WTC11 (cell line): ENCODE results near the gene FEM1B. TPM values are rescaled to one million over a fixed set of nuclear protein-coding genes. Genes with fewer than 3 reads are reported as not detected.

Source experiments
- ATAC-seq: fragments of 200-7000 bp; cut with Tn5 transposase; 2 replicates; pipeline ENCODE4 v1.10.0; 2021; ENCODE audit warnings: mild to moderate bottlenecking, moderate library complexity
- CTCF ChIA-PET: fragments of 300-600 bp; sonication (Branson Sonifier 250); formaldehyde crosslinking; loops from one replicate; lab custom pipeline; 2021; ENCODE audit warnings: antibody characterized with exemption; lab: Charles Lee
- POLR2A ChIA-PET: fragments of 350-600 bp; sonication (Branson Sonifier 250); formaldehyde crosslinking; loops from one replicate; lab custom pipeline; 2021; ENCODE audit warnings: antibody characterized with exemption; lab: Charles Lee
- DNase-seq: peaks from one replicate; pipeline ENCODE4 v3.0.0; 2021; ENCODE audit warnings: low spot score
- H3K27ac Mint-ChIP-seq: 2 replicates; pipeline ENCODE4 v1.8.0; 2021; ENCODE audit warnings: mixed read lengths
- H3K27me3 Mint-ChIP-seq: 2 replicates; pipeline ENCODE4 v1.8.0; 2021; ENCODE audit warnings: low read depth, mild to moderate bottlenecking, moderate library complexity, mixed read lengths
- H3K36me3 Mint-ChIP-seq: 2 replicates; pipeline ENCODE4 v1.8.0; 2021; ENCODE audit warnings: mixed read lengths
- H3K4me1 Mint-ChIP-seq: 2 replicates; pipeline ENCODE4 v1.8.0; 2022; ENCODE audit warnings: mixed read lengths
- H3K4me3 Mint-ChIP-seq: 2 replicates; pipeline ENCODE4 v1.8.0; 2021; ENCODE audit warnings: mild to moderate bottlenecking, moderate library complexity, mixed read lengths
- H3K9me3 Mint-ChIP-seq: 2 replicates; pipeline ENCODE4 v1.8.0; 2021; ENCODE audit warnings: mixed read lengths
- EMX1 ChIP-seq: fragments of 250-450 bp; sonication (Bioruptor Pico); IDR thresholded peaks from 2 replicates; pipeline ENCODE4 v1.8.0; 2021; ENCODE audit warnings: mild to moderate bottlenecking
- HMGA2 ChIP-seq: fragments of 250-450 bp; sonication (Bioruptor Pico); IDR thresholded peaks from 2 replicates; pipeline ENCODE4 v1.4.0; 2021; ENCODE audit warnings: mild to moderate bottlenecking, moderate library complexity
- JAZF1 ChIP-seq: fragments of 250-450 bp; sonication (Bioruptor Pico); IDR thresholded peaks from 2 replicates; pipeline ENCODE4 v1.9.0; 2021; ENCODE audit warnings: moderate library complexity, mild to moderate bottlenecking, inconsistent platforms
- MXD4 ChIP-seq: fragments of 250-450 bp; sonication (Bioruptor Pico); IDR thresholded peaks from 2 replicates; pipeline ENCODE4 v1.8.0; 2021; ENCODE audit warnings: mild to moderate bottlenecking, moderate library complexity, borderline replicate concordance
- MYBL2 ChIP-seq: sonication (generic); formaldehyde crosslinking; IDR thresholded peaks from 2 replicates; pipeline ENCODE4 v1.8.1; 2023; ENCODE audit warnings: mild to moderate bottlenecking, moderate library complexity, missing genetic modification reagents
- NFATC4 ChIP-seq: fragments of 250-450 bp; sonication (Bioruptor Pico); IDR thresholded peaks from 2 replicates; pipeline ENCODE4 v1.9.0; 2021; ENCODE audit warnings: mild to moderate bottlenecking
- NR2C2 ChIP-seq: sonication (generic); formaldehyde crosslinking; IDR thresholded peaks from 2 replicates; pipeline ENCODE4 v1.8.0; 2022; ENCODE audit warnings: mild to moderate bottlenecking, missing genetic modification reagents
- PRRX2 ChIP-seq: fragments of 250-450 bp; sonication (Bioruptor Pico); IDR thresholded peaks from 2 replicates; pipeline ENCODE4 v1.8.0; 2021; ENCODE audit warnings: mild to moderate bottlenecking
- RELA ChIP-seq: sonication (generic); formaldehyde crosslinking; IDR thresholded peaks from 2 replicates; pipeline ENCODE4 v1.8.1; 2022; ENCODE audit warnings: missing genetic modification reagents, mild to moderate bottlenecking, borderline replicate concordance
- ZNF317 ChIP-seq: sonication (generic); formaldehyde crosslinking; IDR thresholded peaks from 2 replicates; pipeline ENCODE4 v1.8.1; 2023; ENCODE audit warnings: low read depth, mild to moderate bottlenecking, moderate library complexity, missing genetic modification reagents, borderline replicate concordance
- ZNF396 ChIP-seq: fragments of 250-450 bp; sonication (Bioruptor Pico); IDR thresholded peaks from 2 replicates; pipeline ENCODE4 v1.8.0; 2021; ENCODE audit warnings: mild to moderate bottlenecking, moderate library complexity, borderline replicate concordance
- ZNF423 ChIP-seq: fragments of 250-450 bp; sonication (Bioruptor Pico); IDR thresholded peaks from 2 replicates; pipeline ENCODE4 v2.1.2; 2022; ENCODE audit warnings: mild to moderate bottlenecking, moderate library complexity
- ZNF532 ChIP-seq: fragments of 250-450 bp; sonication (Bioruptor Pico); IDR thresholded peaks from 2 replicates; pipeline ENCODE4 v1.9.0; 2021; ENCODE audit warnings: mild to moderate bottlenecking, borderline replicate concordance
- ZNF671 ChIP-seq: fragments of 250-450 bp; sonication (Bioruptor Pico); IDR thresholded peaks from 2 replicates; pipeline ENCODE4 v1.8.0; 2021; ENCODE audit warnings: mild to moderate bottlenecking
- ZSCAN18 ChIP-seq: fragments of 250-450 bp; sonication (Bioruptor Pico); IDR thresholded peaks from 2 replicates; pipeline ENCODE4 v2.1.2; 2022; ENCODE audit warnings: mild to moderate bottlenecking, moderate library complexity
- total RNA-seq: library from RNA; stranded (reverse); gene quantifications from 3 replicates; pipeline ENCODE4 v1.2.3, GENCODE V29; 2021
- TF ChIP-seq, protein P1 (sequence below): fragments of 250-450 bp; sonication (Bioruptor Pico); IDR thresholded peaks from 2 replicates; pipeline ENCODE4 v1.9.0; 2021; ENCODE audit warnings: moderate library complexity, mild to moderate bottlenecking, inconsistent platforms, borderline replicate concordance
- TF ChIP-seq, protein P2 (sequence below): sonication (generic); formaldehyde crosslinking; IDR thresholded peaks from 2 replicates; pipeline ENCODE4 v1.8.0; 2022; ENCODE audit warnings: mild to moderate bottlenecking, missing genetic modification reagents
- TF ChIP-seq, protein P3 (sequence below): sonication (generic); formaldehyde crosslinking; IDR thresholded peaks from 2 replicates; pipeline ENCODE4 v1.8.0; 2023; ENCODE audit warnings: missing genetic modification reagents
- TF ChIP-seq, protein P4 (sequence below): sonication (generic); formaldehyde crosslinking; conservative IDR thresholded peaks from 2 replicates; pipeline ENCODE4 v1.8.1; 2022; ENCODE audit warnings: mild to moderate bottlenecking, missing genetic modification reagents

Gene FEM1B
- total RNA-seq, 1 experiment from 2014 or later: 64.8 TPM

DNA sequence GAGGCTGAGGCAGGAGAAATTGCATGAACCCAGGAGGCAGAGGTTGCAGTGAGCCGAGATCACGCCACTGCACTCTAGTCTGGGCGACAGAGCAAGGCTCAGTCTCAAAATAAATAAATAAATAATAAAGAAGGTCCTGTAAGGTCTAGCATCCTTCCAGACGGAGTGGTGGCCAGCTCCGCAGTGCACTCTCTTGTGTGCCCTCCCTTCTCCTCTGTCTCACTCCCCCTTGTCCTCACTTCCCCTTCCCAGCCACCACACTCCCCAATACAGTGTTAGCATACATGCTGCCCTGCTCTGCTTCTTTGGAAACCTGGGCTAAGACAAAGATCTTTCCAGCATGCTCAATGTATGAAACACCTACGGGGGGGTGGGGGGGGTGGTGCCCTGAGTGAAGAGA, 44.6 kb upstream of the FEM1B start:
- no peaks in the 10 kb centered on the region for H3K36me3 Mint-ChIP-seq
- ChIA-PET POLR2A (no interaction called here), CTCF (interaction anchor here (2.1 kb wide), 1 partner anchor 73 kb away, joined by 7 read pairs; no protein-coding TSS in a partner anchor)
- H3K4me3 Mint-ChIP-seq: no peak overlapping the region
- peaks cover 21% of the 10 kb centered on the region for H3K4me1 Mint-ChIP-seq
- H3K27ac Mint-ChIP-seq: no peak overlapping the region
- ATAC-seq (no peak), DNase-seq (no peak)
- no peaks in the 10 kb centered on the region for H3K9me3 Mint-ChIP-seq
- peaks cover 14% of the 10 kb centered on the region for H3K27me3 Mint-ChIP-seq
- TF ChIP-seq NR2C2 (CRISPR knock-in tag) (no peak), ZNF423 (no peak), HMGA2 (no peak), ZNF532 (no peak), ZNF671 (CRISPR knock-in tag) (no peak), PRRX2 (no peak), MYBL2 (CRISPR knock-in tag) (no peak), NFATC4 (CRISPR knock-in tag) (no peak), JAZF1 (CRISPR knock-in tag) (no peak), ZNF396 (CRISPR knock-in tag) (no peak), RELA (CRISPR knock-in tag) (no peak), EMX1 (CRISPR knock-in tag) (no peak), ZSCAN18 (CRISPR knock-in tag) (no peak), ZNF317 (no peak), MXD4 (CRISPR knock-in tag) (no peak)
- TF ChIP-seq, protein P1, sequence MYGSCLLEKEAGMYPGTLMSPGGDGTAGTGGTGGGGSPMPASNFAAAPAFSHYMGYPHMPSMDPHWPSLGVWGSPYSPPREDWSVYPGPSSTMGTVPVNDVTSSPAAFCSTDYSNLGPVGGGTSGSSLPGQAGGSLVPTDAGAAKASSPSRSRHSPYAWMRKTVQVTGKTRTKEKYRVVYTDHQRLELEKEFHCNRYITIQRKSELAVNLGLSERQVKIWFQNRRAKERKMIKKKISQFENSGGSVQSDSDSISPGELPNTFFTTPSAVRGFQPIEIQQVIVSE (CRISPR knock-in tag): no peak
- TF ChIP-seq, protein P2, sequence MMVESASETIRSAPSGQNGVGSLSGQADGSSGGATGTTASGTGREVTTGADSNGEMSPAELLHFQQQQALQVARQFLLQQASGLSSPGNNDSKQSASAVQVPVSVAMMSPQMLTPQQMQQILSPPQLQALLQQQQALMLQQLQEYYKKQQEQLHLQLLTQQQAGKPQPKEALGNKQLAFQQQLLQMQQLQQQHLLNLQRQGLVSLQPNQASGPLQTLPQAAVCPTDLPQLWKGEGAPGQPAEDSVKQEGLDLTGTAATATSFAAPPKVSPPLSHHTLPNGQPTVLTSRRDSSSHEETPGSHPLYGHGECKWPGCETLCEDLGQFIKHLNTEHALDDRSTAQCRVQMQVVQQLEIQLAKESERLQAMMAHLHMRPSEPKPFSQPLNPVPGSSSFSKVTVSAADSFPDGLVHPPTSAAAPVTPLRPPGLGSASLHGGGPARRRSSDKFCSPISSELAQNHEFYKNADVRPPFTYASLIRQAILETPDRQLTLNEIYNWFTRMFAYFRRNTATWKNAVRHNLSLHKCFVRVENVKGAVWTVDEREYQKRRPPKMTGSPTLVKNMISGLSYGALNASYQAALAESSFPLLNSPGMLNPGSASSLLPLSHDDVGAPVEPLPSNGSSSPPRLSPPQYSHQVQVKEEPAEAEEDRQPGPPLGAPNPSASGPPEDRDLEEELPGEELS (CRISPR knock-in tag): no peak
- TF ChIP-seq, protein P3, sequence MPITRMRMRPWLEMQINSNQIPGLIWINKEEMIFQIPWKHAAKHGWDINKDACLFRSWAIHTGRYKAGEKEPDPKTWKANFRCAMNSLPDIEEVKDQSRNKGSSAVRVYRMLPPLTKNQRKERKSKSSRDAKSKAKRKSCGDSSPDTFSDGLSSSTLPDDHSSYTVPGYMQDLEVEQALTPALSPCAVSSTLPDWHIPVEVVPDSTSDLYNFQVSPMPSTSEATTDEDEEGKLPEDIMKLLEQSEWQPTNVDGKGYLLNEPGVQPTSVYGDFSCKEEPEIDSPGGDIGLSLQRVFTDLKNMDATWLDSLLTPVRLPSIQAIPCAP (CRISPR knock-in tag): no peak
- TF ChIP-seq, protein P4, sequence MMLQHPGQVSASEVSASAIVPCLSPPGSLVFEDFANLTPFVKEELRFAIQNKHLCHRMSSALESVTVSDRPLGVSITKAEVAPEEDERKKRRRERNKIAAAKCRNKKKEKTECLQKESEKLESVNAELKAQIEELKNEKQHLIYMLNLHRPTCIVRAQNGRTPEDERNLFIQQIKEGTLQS: no peak
